Erythroblast (primary cell): ENCODE results near the gene C22orf23.

Experiments used
- GATA1 ChIP-seq: IDR thresholded peaks from 2 replicates; pipeline ENCODE4 v1.6.1; 2011; ENCODE audit warnings: low read depth, mild to moderate bottlenecking, control low read depth, low read length, moderate library complexity
- POLR2A ChIP-seq: IDR thresholded peaks from 2 replicates; pipeline ENCODE4 v1.6.1; 2011; ENCODE audit warnings: mild to moderate bottlenecking, low read length

GRCh38 chr22:37968452-37969251 is 15.3 kb upstream of the C22orf23 start:
- TF ChIP-seq POLR2A (no peak), GATA1 (no peak)
